ENCODE data around the gene EPB41L2.
"Not testable (repeated sequence)": the region's sequence is repeated elsewhere in the genome, so short reads cannot be mapped to it uniquely, and the experiment has no call there.

The EPB41L2 gene

DNA sequence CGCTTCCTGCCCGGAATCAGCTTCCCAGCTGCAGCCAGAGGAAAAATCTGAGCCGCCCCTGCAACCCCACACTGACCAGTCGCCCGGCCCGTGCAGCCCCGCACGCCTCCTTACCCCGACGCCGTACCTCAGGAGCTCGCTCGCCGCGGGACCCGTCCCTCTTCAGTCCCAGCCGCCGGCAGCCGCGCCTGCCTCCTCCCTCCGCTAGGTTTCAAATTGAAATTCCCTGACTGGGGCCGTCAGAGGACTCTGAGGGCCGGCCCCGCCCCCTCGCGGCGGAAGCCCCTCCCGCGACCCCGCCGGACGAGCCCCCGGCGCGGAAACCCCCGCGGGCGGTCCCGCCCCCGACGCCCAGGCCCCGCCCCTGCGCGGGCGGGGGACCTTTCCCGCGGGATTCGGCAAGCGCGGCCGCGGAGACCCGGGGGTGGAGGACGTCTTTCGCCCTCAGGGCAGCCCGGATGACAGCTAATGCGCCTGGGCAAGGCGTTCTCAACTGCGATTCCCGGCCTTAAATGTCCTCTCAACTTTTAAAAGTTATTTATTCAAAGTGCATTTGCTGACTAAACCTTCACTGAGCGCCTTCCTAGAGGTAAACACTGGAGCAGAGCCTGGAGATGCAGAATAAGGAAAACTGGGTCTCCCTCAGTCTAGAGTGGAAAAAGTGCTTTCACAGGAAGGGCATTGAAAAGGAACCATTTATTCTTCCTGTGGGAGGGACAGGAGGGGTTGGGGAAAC, at the start of gene EPB41L2:
TSS of gene EPB41L2 (minus strand) at position 218 of the 736 bp plus-strand sequence. CDS start 106,760 bp downstream, outside the sequence.
- DNase-seq, result peak; percentile 94

DNA sequence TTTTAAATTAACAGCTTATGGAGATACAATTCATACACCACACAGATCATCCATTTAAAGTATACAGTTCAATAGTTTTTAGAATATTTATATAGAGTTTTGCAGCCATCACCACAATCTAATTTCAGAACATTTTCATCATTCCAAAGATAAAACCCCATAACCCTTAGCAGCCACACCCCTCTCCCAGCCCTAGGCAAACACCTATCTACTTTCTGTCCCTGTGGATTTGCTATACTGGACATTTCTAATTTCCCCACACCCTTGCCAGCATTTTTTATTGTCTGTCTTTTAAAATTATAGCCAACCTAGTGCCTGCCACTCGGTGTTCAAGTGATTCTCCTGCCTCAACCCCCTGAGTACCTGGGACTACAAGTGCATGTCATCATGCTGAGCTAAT, 49.2 kb upstream of the EPB41L2 start:
- DNase-seq, result no peak

- DNase-seq, result peak; percentile 19
Observed at GRCh38 chr6:131107151-131107550, 44.1 kb upstream of the EPB41L2 start.

DNA sequence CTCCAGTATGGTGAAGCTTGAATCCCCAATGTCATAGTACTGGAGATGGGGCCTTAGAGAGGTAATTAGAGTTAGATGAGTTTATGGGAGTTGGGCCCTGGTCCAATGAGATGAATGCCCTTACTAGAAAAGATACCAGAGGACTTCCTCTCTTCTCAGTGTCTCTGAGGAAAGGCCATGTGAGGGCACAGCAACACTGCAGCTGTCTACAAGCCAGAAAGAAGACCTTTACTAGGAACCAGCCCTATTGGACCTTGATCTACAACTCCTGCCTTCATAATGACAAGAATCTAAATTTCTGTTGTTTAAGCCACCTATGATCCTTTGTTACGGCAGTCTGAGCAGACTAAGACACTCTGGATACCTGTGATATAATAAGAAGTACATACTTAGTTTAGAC, 40.9 kb upstream of the EPB41L2 start:
- DNase-seq, result no peak

- DNase-seq, result no peak
Observed at GRCh38 chr6:131103296-131103695, 40.3 kb upstream of the EPB41L2 start.

- no peak for DNase-seq
Observed at GRCh38 chr6:131101911-131102680, 39.1 kb upstream of the EPB41L2 start.

DNA sequence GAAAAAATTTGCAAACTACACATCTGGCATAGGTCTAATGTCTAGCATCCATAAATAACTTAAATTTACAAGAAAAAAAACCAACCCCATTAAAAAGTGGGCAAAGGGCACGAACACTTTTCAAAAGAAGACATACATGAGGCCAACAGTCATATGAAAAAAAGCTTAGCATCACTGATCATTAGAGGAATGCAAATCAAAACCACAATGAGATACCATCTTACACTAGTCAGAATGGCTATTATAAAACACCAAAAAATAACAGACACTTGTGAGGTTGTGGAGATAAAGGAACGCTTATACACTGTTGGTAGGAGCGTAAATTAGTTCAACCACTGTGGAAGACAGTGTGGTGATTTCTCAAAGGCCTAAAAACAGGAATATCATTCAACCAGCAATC, 33.7 kb upstream of the EPB41L2 start:
- DNase-seq, result no peak

GRCh38 chr6:131093334-131093733, 30.3 kb upstream of the EPB41L2 start:
- no peak for DNase-seq

DNA sequence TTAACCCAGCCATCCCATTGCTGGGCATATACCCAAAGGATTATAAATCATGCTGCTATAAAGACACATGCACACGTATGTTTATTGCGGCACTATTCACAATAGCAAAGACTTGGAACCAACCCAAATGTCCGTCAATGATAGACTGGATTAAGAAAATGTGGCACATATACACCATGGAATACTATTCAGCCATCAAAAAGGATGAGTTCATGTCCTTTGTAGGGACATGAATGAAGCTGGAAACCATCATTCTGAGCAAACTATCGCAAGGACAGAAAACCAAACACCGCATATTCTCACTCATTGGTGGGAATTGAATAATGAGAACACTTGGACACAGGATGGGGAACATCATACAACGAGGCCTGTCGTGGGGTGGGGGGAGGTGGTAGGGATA, 28.9 kb upstream of the EPB41L2 start:
- DNase-seq, result not testable (repeated sequence)

DNA sequence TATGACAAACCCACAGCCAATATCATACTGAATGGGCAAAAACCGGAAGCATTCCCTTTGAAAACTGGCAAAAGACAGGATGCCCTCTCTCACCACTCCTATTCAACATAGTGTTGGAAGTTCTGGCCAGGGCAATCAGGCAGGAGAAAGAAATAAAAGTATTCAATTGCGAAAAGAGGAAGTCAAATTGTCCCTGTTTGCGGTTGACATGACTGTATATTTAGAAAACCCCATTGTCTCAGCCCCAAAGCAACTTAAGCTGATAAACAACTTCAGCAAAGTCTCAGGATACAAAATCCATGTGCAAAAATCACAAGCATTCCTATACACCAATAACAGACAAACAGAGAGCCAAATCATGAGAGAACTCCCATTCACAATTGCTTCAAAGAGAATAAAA, 27.3 kb upstream of the EPB41L2 start:
- DNase-seq, result peak; percentile 65

GRCh38 chr6:131084982-131085381, 21.9 kb upstream of the EPB41L2 start:
- no peak for DNase-seq

DNA sequence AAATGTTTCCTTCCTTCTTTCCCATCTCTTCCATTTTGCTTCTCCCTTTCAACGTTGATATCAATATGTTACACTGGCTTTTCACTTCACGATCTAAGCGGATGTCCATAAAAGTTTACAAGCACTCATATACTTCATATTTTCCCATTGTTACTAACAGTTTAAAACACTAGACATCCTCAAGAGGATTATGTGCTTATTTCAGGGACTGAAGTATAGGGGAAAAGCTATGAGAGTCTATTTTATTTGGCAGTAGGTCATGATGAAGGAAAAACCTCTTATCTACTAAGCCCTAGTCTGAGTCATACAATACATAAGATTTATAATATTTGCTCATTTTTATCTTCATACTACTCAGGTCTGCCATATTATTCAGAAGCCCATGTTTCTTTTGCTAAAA, 20.6 kb upstream of the EPB41L2 start:
- DNase-seq, result no peak

- DNase-seq, result no peak
Observed at GRCh38 chr6:131082335-131082734, 19.3 kb upstream of the EPB41L2 start.

- DNase-seq, result no peak
Observed at GRCh38 chr6:131080084-131080483, 17.0 kb upstream of the EPB41L2 start.

- DNase-seq, result no peak
Observed at GRCh38 chr6:131073577-131073976, 10.5 kb upstream of the EPB41L2 start.

DNA sequence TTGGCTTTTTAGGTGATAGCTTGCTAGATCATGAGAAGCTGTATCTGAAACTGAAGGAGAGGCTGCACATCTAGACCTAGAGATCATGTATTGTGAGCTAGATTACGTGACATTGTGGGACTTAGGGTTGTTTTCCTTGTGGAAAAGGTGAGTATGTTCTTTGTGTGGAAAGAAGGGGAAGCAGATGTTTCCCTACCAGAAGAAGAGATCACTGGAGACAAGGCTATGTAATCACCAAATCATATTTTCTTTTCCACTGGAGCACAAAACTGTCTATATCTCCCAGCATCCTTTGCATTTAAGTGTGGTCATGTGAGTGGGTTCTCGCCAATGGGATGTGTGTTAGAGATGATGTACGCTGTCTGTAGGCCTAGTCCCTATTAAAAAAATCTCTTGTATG, 7.0 kb upstream of the EPB41L2 start:
- DNase-seq, result no peak

DNA sequence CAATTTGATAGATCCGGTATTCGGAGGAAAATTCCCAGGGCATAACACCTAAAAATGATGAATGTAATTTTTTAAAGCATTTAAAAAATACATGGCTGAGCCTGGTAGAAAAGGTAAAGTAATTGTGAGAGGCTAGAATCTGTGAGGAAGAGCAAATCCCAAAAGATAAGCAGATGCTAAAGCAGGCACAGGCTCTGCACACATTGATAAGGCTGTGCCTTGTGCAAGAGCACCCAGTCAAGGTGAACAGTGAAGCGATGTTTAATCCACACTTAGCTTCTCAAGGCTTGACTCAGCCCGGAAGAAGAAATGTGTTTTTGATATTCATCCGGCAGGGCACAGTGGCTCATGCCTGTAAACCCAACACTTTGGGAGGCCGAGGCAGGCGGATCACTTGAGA, 5.1 kb upstream of the EPB41L2 start:
- peak; percentile 54 for DNase-seq

DNA sequence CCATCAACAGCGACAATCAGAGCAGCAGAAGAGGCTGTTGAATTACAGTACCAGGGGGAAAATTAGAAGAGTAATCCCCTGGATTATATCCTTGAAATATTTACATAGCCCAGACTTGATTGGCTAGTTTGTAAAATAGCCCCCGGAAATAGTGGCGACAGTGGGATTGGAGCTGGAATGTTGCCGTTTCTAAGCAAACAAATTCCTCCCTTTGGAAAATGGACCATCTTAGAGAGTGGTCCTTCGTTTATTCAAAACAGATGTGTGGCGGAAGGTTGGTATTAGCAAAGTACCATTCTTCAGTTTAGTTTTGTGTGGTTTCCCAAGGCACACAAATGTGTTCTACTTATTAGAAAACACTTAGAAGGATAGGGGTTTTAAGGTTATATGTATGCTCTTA, 4.5 kb upstream of the EPB41L2 start:
- no peak for DNase-seq

- DNase-seq, result no peak
Observed at GRCh38 chr6:131065824-131066171, 2.8 kb upstream of the EPB41L2 start.

- peak; percentile 87 for DNase-seq
Observed at GRCh38 chr6:131065112-131065823, 2.2 kb upstream of the EPB41L2 start.

GRCh38 chr6:131063764-131064272, 773 bp upstream of the EPB41L2 start:
- no peak for DNase-seq

DNA sequence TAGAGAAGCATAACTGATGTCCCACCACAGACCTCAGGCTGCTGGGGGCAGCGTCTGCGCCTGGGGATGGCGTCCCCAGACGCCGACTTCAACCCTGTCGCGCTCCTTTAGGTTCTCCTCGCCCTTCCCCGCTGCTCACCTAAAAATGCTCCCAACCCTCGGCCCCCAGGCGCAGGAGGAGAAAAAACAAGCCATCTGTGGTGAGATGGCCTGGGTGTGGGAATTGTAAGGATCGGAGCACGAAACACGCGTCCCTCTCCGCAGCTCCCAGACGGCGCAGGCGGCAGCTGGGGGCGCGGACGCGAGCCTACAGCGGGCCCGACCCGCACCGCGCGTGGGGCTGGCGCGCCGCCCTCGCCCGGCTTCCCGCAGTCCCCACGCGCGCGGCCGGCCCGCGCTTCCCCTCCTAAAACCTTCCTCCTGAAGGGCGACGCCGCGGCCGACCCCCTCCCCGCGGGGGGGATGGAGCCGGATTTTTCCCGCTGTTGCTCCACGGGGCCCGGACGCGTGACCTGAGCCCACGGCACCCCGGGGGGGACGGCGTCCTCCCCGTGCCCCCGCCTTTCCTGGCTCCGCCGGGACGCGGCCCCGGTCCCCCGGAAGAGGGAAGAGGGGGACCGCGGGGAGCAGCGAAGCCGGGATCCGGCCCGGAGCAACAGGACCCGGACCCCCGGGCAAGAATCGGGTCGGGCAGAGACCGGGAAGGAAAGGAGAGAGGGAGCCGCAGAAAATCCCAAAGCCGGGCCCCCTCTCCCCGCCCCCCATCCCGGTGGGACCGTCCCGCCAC, 611 bp downstream of the EPB41L2 start:
- peak; percentile 49 for DNase-seq

- DNase-seq, result peak; percentile 45
Observed at GRCh38 chr6:131061751-131062119, 1.3 kb downstream of the EPB41L2 start.

Data from hematopoietic multipotent progenitor cell treated with erythropoietin and hydrocortisone succinate and interleukin-3 and kit ligand, for 4 days (in vitro differentiated cells).